A549 (cell line): ENCODE measurements around the gene PRR5.

Experiments
- BCL3 ChIP-seq: fragments of >200 bp; sonication (Bioruptor Twin); formaldehyde crosslinking; IDR thresholded peaks from 3 replicates; pipeline ENCODE4 v1.6.1; 2016
- BHLHE40 ChIP-seq: IDR thresholded peaks from 2 replicates; pipeline ENCODE4 v1.6.1; 2012; ENCODE audit warnings: low read depth, low read length, inconsistent platforms
- CEBPB ChIP-seq, 2 experiments: fragments of >200 bp in 1 of 2; sonication (Bioruptor Twin) in 1 of 2; formaldehyde crosslinking in 1 of 2; IDR thresholded peaks; 2 replicates each; pipeline ENCODE4 v1.6.1; 2012 to 2016
- CTCF ChIP-seq: fragments of >200 bp; sonication (Bioruptor Twin); formaldehyde crosslinking; IDR thresholded peaks from 3 replicates; pipeline ENCODE4 v1.5.1; 2016
- HDAC2 ChIP-seq: fragments of 200-600 bp; sonication (generic); IDR thresholded peaks from 2 replicates; pipeline ENCODE4 v1.6.1; 2016
- MAFK ChIP-seq: fragments of 450-650 bp; IDR thresholded peaks from 2 replicates; pipeline ENCODE4 v1.6.1; 2014; ENCODE audit not compliant: partially characterized antibody
- MYC ChIP-seq: IDR thresholded peaks from 2 replicates; pipeline ENCODE4 v1.6.1; 2012; ENCODE audit warnings: mild to moderate bottlenecking, inconsistent platforms, low read length, improper control_type of control experiment, borderline replicate concordance
- RCOR1 ChIP-seq: fragments of 150-350 bp; IDR thresholded peaks from 2 replicates; pipeline ENCODE4 v1.6.1; 2014; ENCODE audit warnings: antibody characterized with exemption, low read length, low read depth
- USF2 ChIP-seq: fragments of 450-650 bp; IDR thresholded peaks from 2 replicates; pipeline ENCODE4 v1.6.1; 2014; ENCODE audit warnings: antibody characterized with exemption

- TF ChIP-seq HDAC2 (no peak), BHLHE40 (no peak), CEBPB (IDR thresholded peaks at IDR 0.05) (no peak), CTCF (no peak), USF2 (no peak), MYC (no peak), BCL3 (no peak), RCOR1 (no peak), MAFK (no peak)
Measured at GRCh38 chr22:44731357-44731970, 29.5 kb downstream of the PRR5 start.
